K562 (cell line): ENCODE measurements around the gene DYNC2LI1. TPM values are rescaled to one million over a fixed set of nuclear protein-coding genes. Genes with fewer than 3 reads are reported as not detected.

Experiments used
- CBX2 ChIP-seq: fragments of 200-600 bp; sonication (generic); IDR thresholded peaks from one replicate; pipeline ENCODE4 v1.6.1; 2012; ENCODE audit warnings: mild to moderate bottlenecking, low read length, inconsistent platforms; ENCODE audit not compliant: insufficient read depth, poor library complexity, severe bottlenecking
- CHD2 ChIP-seq: IDR thresholded peaks from 2 replicates; pipeline ENCODE4 v1.6.1; 2011; ENCODE audit warnings: low read depth, low read length
- ELF1 ChIP-seq: fragments of 200-800 bp; sonication (Bioruptor generic); IDR thresholded peaks from 2 replicates; pipeline ENCODE4 v1.6.1; 2016; ENCODE audit warnings: missing genetic modification characterization, missing compliant biosample characterization
- ESRRA ChIP-seq: fragments of 450-650 bp; IDR thresholded peaks from 2 replicates; pipeline ENCODE4 v1.6.1; 2014; ENCODE audit warnings: low read depth, mild to moderate bottlenecking, moderate library complexity, borderline replicate concordance
- FOXM1 ChIP-seq, 2 experiments: fragments of 450-650 bp in 1 of 2; sonication (generic) in 1 of 2; formaldehyde crosslinking in 1 of 2; IDR thresholded peaks; 2 replicates each; pipeline versions ENCODE4 v1.6.1 to v1.9.0; 2017 to 2022; ENCODE audit warnings: low read depth in 2 of 2, mild to moderate bottlenecking in 2 of 2, missing genetic modification reagents in 1 of 2, moderate library complexity in 1 of 2
- GTF2F1 ChIP-seq: IDR thresholded peaks from 2 replicates; pipeline ENCODE4 v1.6.1; 2011; ENCODE audit warnings: low read depth, low read length, improper control_type of control experiment
- L3MBTL2 ChIP-seq: fragments of 450-650 bp; IDR thresholded peaks from 2 replicates; pipeline ENCODE4 v1.6.1; 2016; ENCODE audit warnings: mild to moderate bottlenecking, moderate library complexity
- MAZ ChIP-seq, 2 experiments: fragments of 450-650 bp in 1 of 2; sonication (generic) in 1 of 2; formaldehyde crosslinking; IDR thresholded peaks in 1 of 2; conservative IDR thresholded peaks in 1 of 2; 2 replicates each; pipeline versions ENCODE4 v1.4.0 to v1.5.0; 2020; ENCODE audit warnings: mild to moderate bottlenecking in 1 of 2, missing genetic modification reagents in 1 of 2
- MTF1 ChIP-seq: fragments of 250-450 bp; sonication (Bioruptor Pico); IDR thresholded peaks from 2 replicates; pipeline ENCODE4 v1.9.0; 2021; ENCODE audit warnings: moderate library complexity, mild to moderate bottlenecking, inconsistent platforms, borderline replicate concordance
- NCOR1 ChIP-seq: fragments of 450-650 bp; IDR thresholded peaks from 2 replicates; pipeline ENCODE4 v1.6.1; 2016; ENCODE audit warnings: mild to moderate bottlenecking, moderate library complexity
- NFE2L1 ChIP-seq: fragments of 450-650 bp; IDR thresholded peaks from 2 replicates; pipeline ENCODE4 v1.6.1; 2016; ENCODE audit warnings: missing genetic modification characterization, low read depth, mild to moderate bottlenecking, missing compliant biosample characterization, moderate library complexity, borderline replicate concordance
- NFXL1 ChIP-seq: fragments of 450-650 bp; formaldehyde crosslinking; IDR thresholded peaks from 2 replicates; pipeline ENCODE4 v1.4.0; 2021; ENCODE audit warnings: mild to moderate bottlenecking
- NR2F6 ChIP-seq: fragments of 450-650 bp; formaldehyde crosslinking; IDR thresholded peaks from 2 replicates; pipeline ENCODE4 v1.4.0; 2020; ENCODE audit warnings: mild to moderate bottlenecking
- SMARCA4 ChIP-seq: fragments of 450-650 bp; IDR thresholded peaks from 2 replicates; pipeline ENCODE4 v1.6.1; 2016
- TAL1 ChIP-seq: fragments of 450-650 bp; IDR thresholded peaks from 2 replicates; pipeline ENCODE4 v1.6.1; 2016; ENCODE audit warnings: mild to moderate bottlenecking
- TRIM28 ChIP-seq: fragments of 450-650 bp; IDR thresholded peaks from 2 replicates; pipeline ENCODE4 v1.6.1; 2017
- YY1 ChIP-seq, 3 experiments: IDR thresholded peaks; 2 replicates each; pipeline ENCODE4 v1.6.1; 2011; ENCODE audit warnings: low read length in 2 of 3, mild to moderate bottlenecking in 2 of 3, moderate library complexity in 2 of 3, borderline replicate concordance in 1 of 3, control low read depth in 1 of 3, low read depth in 1 of 3; ENCODE audit not compliant: insufficient read depth in 3 of 3, insufficient replicate concordance in 2 of 3, control insufficient read depth in 1 of 3, insufficient read length in 1 of 3; ENCODE audit errors: extremely low read depth in 1 of 3
- ZNF124 ChIP-seq: sonication (generic); formaldehyde crosslinking; IDR thresholded peaks from 2 replicates; pipeline ENCODE4 v1.8.1; 2022; ENCODE audit warnings: missing genetic modification reagents
- ZNF140 ChIP-seq: fragments of 250-450 bp; sonication (Bioruptor Pico); IDR thresholded peaks from 2 replicates; pipeline ENCODE4 v1.8.0; 2021; ENCODE audit warnings: moderate library complexity, mild to moderate bottlenecking, inconsistent platforms
- ZNF143 ChIP-seq: sonication (generic); formaldehyde crosslinking; IDR thresholded peaks from 2 replicates; pipeline ENCODE4 v1.9.0; 2022; ENCODE audit warnings: mild to moderate bottlenecking, missing genetic modification reagents
- ZNF212 ChIP-seq: fragments of 450-650 bp; formaldehyde crosslinking; IDR thresholded peaks from 2 replicates; pipeline ENCODE4 v1.4.0; 2020; ENCODE audit warnings: mild to moderate bottlenecking
- ZNF507 ChIP-seq: conservative IDR thresholded peaks from 2 replicates; pipeline ENCODE4 v1.6.1; 2017; ENCODE audit warnings: missing genetic modification characterization, missing compliant biosample characterization
- polyA plus RNA-seq, 8 experiments: library from polyadenylated mRNA; depleted of rRNA in 4 of 8; stranded (reverse) in 5 of 8; unstranded in 3 of 8; fragments of >200 nt; fragmentation: Nextera tagmentation in 2 of 8; fragmentation: Illumina TruSeq in 1 of 8; extraction: Ambion mirVana in 2 of 8; extraction: Trizol in 1 of 8; gene quantifications; 2 replicates each; pipeline versions ENCODE4 v1.2.1 to v1.2.3, GENCODE V29; 2011 to 2014; ENCODE audit warnings: inconsistent platforms in 1 of 8, missing spikeins in 1 of 8
- total RNA-seq, 7 experiments: library from RNA; depleted of rRNA in 6 of 7; stranded (reverse); fragments of >200 nt in 6 of 7; fragmentation: Illumina TruSeq in 2 of 7; extraction: Trizol in 2 of 7; gene quantifications; 2 replicates each; pipeline versions ENCODE4 v1.2.1 to v1.2.3, GENCODE V29; 2011 to 2021; ENCODE audit warnings: low replicate concordance in 1 of 7
- TF ChIP-seq, protein P1 (sequence below): fragments of 200-800 bp; sonication (Bioruptor generic); IDR thresholded peaks from 2 replicates; pipeline ENCODE4 v1.6.1; 2017; ENCODE audit warnings: missing genetic modification characterization, missing compliant biosample characterization
- TF ChIP-seq, protein P2 (sequence below): fragments of 450-650 bp; conservative IDR thresholded peaks from 2 replicates; pipeline ENCODE4 v1.6.1; 2016; ENCODE audit warnings: missing genetic modification characterization, low read depth, mild to moderate bottlenecking, missing compliant biosample characterization, moderate library complexity

Gene DYNC2LI1
- total and polyA plus RNA-seq, 9 of the 15 experiments (the other 6 are each of a cell fraction or from before 2014, with no cell fraction given): 12.5 to 42.2 (median 25.8) TPM

DNA sequence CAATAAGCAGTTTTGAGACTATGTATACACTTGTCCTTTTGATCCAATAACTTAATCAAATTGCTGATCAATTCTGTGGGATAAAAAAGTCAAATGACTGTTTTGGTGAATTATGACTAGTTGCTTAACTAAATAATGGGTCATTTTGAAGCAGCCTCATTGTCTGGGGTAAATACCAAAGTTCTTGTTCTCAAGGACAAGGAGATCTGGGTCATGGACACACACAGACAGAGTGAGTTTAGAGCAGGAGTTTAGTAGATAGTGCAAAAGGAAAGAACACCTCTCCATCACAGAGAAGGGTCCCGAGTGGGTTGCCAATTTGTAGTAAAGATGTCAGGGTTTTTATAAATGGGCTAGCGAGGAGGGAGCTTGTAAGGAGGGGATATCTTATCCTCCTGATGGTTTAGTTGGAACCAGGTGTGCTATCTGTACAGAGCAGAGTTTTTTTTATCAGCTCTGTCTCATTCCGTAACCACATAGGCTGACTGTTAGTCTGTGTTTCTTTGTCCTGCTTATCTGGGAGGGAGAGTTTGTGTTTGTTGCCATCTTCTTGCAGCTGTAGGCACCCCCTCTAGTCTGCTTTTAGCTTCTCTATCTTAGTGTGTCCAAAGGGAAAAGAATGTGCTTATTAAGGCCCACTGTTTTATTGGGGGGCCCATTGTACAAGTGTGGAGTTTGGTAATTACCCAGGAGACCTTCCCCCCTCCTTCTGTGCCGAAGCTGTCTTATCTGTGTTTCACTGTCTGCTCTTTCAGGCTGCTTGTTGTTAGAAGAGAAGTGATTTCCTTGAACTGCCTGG lies 48.9 kb upstream of the DYNC2LI1 start (continued):
- peak; percentile 99 for TF ChIP-seq TAL1
- no peak for TF ChIP-seq NR2F6 (CRISPR knock-in tag)
- TF ChIP-seq SMARCA4: peak; percentile 98
- no peak for TF ChIP-seq ZNF507
- no peak for TF ChIP-seq CBX2
- TF ChIP-seq CHD2: no peak
- no peak for TF ChIP-seq TRIM28
- TF ChIP-seq NCOR1: peak; percentile 99
- TF ChIP-seq ZNF140: no peak
- peak; percentile 38 to 80; a peak in 3 of 4 replicates for TF ChIP-seq MAZ (CRISPR knock-in tag; conservative IDR thresholded peaks at IDR 0.05 in 1 of 2, IDR thresholded peaks at IDR 0.05 in 1 of 2)
- TF ChIP-seq MTF1 (CRISPR knock-in tag): no peak
- TF ChIP-seq L3MBTL2: no peak
- peak; percentile 97 for TF ChIP-seq FOXM1 (IDR thresholded peaks at IDR 0.05; ENCODE audit: low read depth)
- no peak for TF ChIP-seq FOXM1 (CRISPR knock-in tag; IDR thresholded peaks at IDR 0.05; ENCODE audit: low read depth)
- peak; percentile 90; the same call in 1 of the 2 replicates for TF ChIP-seq ESRRA
- no peak for TF ChIP-seq NFXL1 (CRISPR knock-in tag)
- TF ChIP-seq ZNF143: no peak
- no peak for TF ChIP-seq GTF2F1
- TF ChIP-seq NFE2L1 (tag): no peak
- TF ChIP-seq, protein P1, sequence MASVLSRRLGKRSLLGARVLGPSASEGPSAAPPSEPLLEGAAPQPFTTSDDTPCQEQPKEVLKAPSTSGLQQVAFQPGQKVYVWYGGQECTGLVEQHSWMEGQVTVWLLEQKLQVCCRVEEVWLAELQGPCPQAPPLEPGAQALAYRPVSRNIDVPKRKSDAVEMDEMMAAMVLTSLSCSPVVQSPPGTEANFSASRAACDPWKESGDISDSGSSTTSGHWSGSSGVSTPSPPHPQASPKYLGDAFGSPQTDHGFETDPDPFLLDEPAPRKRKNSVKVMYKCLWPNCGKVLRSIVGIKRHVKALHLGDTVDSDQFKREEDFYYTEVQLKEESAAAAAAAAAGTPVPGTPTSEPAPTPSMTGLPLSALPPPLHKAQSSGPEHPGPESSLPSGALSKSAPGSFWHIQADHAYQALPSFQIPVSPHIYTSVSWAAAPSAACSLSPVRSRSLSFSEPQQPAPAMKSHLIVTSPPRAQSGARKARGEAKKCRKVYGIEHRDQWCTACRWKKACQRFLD (CRISPR knock-in tag): peak; percentile 95
- TF ChIP-seq ELF1 (tag): no peak
- TF ChIP-seq YY1 (IDR thresholded peaks at IDR 0.05; ENCODE audit: borderline replicate concordance in 1 of 3, control insufficient read depth in 1 of 3, extremely low read depth in 1 of 3, insufficient read depth in 3 of 3, insufficient read length in 1 of 3, insufficient replicate concordance in 2 of 3, low read depth in 1 of 3, low read length in 2 of 3): no peak
- TF ChIP-seq ZNF124 (CRISPR knock-in tag): no peak
- TF ChIP-seq, protein P2, sequence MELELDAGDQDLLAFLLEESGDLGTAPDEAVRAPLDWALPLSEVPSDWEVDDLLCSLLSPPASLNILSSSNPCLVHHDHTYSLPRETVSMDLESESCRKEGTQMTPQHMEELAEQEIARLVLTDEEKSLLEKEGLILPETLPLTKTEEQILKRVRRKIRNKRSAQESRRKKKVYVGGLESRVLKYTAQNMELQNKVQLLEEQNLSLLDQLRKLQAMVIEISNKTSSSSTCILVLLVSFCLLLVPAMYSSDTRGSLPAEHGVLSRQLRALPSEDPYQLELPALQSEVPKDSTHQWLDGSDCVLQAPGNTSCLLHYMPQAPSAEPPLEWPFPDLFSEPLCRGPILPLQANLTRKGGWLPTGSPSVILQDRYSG: peak; percentile 77; the same call in 1 of the 2 replicates
- TF ChIP-seq ZNF212: 0 out of 2 replicates have a peak, but pooled peaks have one; percentile 64
